Smooth muscle cell (in vitro differentiated cells): ENCODE measurements around the gene GLB1L3. TPM values are rescaled to one million over a fixed set of nuclear protein-coding genes. Genes with fewer than 3 reads are reported as not detected.

ENCODE experiments used
- DNase-seq: peaks from one replicate; lab custom pipeline; 2025; ENCODE audit not compliant: unreplicated experiment; lab: John Stamatoyannopoulos, UW
- H2AFZ ChIP-seq: fragments of 200-600 bp; sonication (generic); 2 replicates; pipeline ENCODE4 v1.6.0; 2016; ENCODE audit warnings: antibody characterized with exemption, low read depth, mild to moderate bottlenecking
- H3F3A ChIP-seq: fragments of 200-600 bp; sonication (generic); 2 replicates; pipeline ENCODE4 v1.6.0; 2017; ENCODE audit warnings: antibody characterized with exemption, low read depth
- H3K27ac ChIP-seq: fragments of 200-600 bp; sonication (generic); 2 replicates; pipeline ENCODE4 v1.5.1; 2016; ENCODE audit warnings: low read depth, mild to moderate bottlenecking
- H3K27me3 ChIP-seq: fragments of 200-600 bp; sonication (generic); 2 replicates; pipeline ENCODE4 v1.6.1; 2016; ENCODE audit warnings: low read depth, mild to moderate bottlenecking
- H3K36me3 ChIP-seq: fragments of 200-600 bp; sonication (generic); 2 replicates; pipeline ENCODE4 v1.5.1; 2016; ENCODE audit warnings: low read depth
- H3K4me1 ChIP-seq: fragments of 200-600 bp; sonication (generic); 2 replicates; pipeline ENCODE4 v1.5.1; 2016; ENCODE audit warnings: low read depth
- H3K4me2 ChIP-seq: fragments of 200-600 bp; sonication (generic); 2 replicates; pipeline ENCODE4 v1.6.0; 2016; ENCODE audit warnings: mild to moderate bottlenecking
- H3K4me3 ChIP-seq: fragments of 200-600 bp; sonication (generic); 2 replicates; pipeline ENCODE4 v1.5.1; 2016; ENCODE audit warnings: mild to moderate bottlenecking
- H3K79me2 ChIP-seq: fragments of 200-600 bp; sonication (generic); 2 replicates; pipeline ENCODE4 v1.6.0; 2016; ENCODE audit warnings: low read depth, mild to moderate bottlenecking
- H3K9ac ChIP-seq: fragments of 200-600 bp; sonication (generic); 2 replicates; pipeline ENCODE4 v1.6.0; 2016; ENCODE audit warnings: low read depth
- H3K9me3 ChIP-seq: fragments of 200-600 bp; sonication (generic); replicated peaks from 2 replicates; pipeline ENCODE4 v1.5.1; 2016; ENCODE audit warnings: low read depth
- H4K20me1 ChIP-seq: fragments of 200-600 bp; sonication (generic); 2 replicates; pipeline ENCODE4 v1.6.0; 2016; ENCODE audit warnings: low read depth
- CTCF ChIP-seq: fragments of 200-600 bp; sonication (generic); IDR thresholded peaks from 2 replicates; pipeline ENCODE4 v1.5.1; 2017; ENCODE audit warnings: borderline replicate concordance, mild to moderate bottlenecking, antibody characterized with exemption; ENCODE audit not compliant: insufficient read depth, poor library complexity, severe bottlenecking
- WGBS: methylation state at CpG from one replicate; pipeline ENCODE4 v1.1.7; 2016; ENCODE audit warnings: low lambda C conversion rate; 5-methylcytosine and 5-hydroxymethylcytosine counted together
- polyA plus RNA-seq: library from polyadenylated mRNA; unstranded; fragments of >200 nt; fragmentation: Nextera tagmentation; extraction: Ambion mirVana; gene quantifications from 2 replicates; pipeline ENCODE4 v1.2.1, GENCODE V29; 2016
- total RNA-seq: library from RNA; depleted of rRNA; stranded (reverse); fragments of >200 nt; gene quantifications from 2 replicates; pipeline ENCODE4 v1.2.3, GENCODE V29; 2014

The GLB1L3 gene
- total and polyA plus RNA-seq, 2 experiments from 2014 or later, result not detected

- Histone ChIP-seq H4K20me1 (no peaks in the 10 kb centered on the region), H3K79me2 (no peaks in the 10 kb centered on the region), H3K4me1 (no peaks in the 10 kb centered on the region), H3K9ac (no peak overlapping the region), H3K4me3 (no peak overlapping the region), H3F3A (no peaks in the 10 kb centered on the region), H3K4me2 (no peak overlapping the region), H3K27ac (no peak overlapping the region), H3K9me3 (no peaks in the 10 kb centered on the region), H2AFZ (no peak overlapping the region), H3K36me3 (no peaks in the 10 kb centered on the region), H3K27me3 (no peaks in the 10 kb centered on the region)
- TF ChIP-seq CTCF, result no peak
- no peak for DNase-seq
- WGBS, result 95% methylated on average over 12 of the region's 12 CpGs
Measured at GRCh38 chr11:134287561-134287960, 11.4 kb downstream of the GLB1L3 start.

- no peak for TF ChIP-seq CTCF
- Histone ChIP-seq H3K79me2 (no peaks in the 10 kb centered on the region), H4K20me1 (no peaks in the 10 kb centered on the region), H2AFZ (no peak overlapping the region), H3K36me3 (no peaks in the 10 kb centered on the region), H3K4me1 (no peaks in the 10 kb centered on the region), H3K9me3 (no peaks in the 10 kb centered on the region), H3K4me2 (no peak overlapping the region), H3K9ac (no peak overlapping the region), H3K27me3 (no peaks in the 10 kb centered on the region), H3K4me3 (no peak overlapping the region), H3F3A (no peaks in the 10 kb centered on the region), H3K27ac (no peak overlapping the region)
- DNase-seq, result no peak
- 98% methylated on average over 13 of the region's 13 CpGs for WGBS
Measured at GRCh38 chr11:134288486-134288885, 12.3 kb downstream of the GLB1L3 start.

- Histone ChIP-seq H3K36me3 (no peaks in the 10 kb centered on the region), H3K4me2 (no peak overlapping the region), H3K4me3 (no peak overlapping the region), H3F3A (no peaks in the 10 kb centered on the region), H4K20me1 (no peaks in the 10 kb centered on the region), H3K9me3 (no peaks in the 10 kb centered on the region), H2AFZ (no peak overlapping the region), H3K79me2 (no peaks in the 10 kb centered on the region), H3K4me1 (no peaks in the 10 kb centered on the region), H3K27ac (no peak overlapping the region), H3K9ac (no peak overlapping the region), H3K27me3 (no peaks in the 10 kb centered on the region)
- 84% methylated on average over 4 of the region's 4 CpGs for WGBS
- no peak for DNase-seq
- no peak for TF ChIP-seq CTCF
Measured at GRCh38 chr11:134289167-134289566, 13.0 kb downstream of the GLB1L3 start.

GRCh38 chr11:134289789-134290188, 13.6 kb downstream of the GLB1L3 start:
- no peaks in the 10 kb centered on the region for H3K4me1 ChIP-seq
- no peak for TF ChIP-seq CTCF
- H3K27ac ChIP-seq, result no peak overlapping the region
- no peak for DNase-seq
- no peak overlapping the region for H3K4me3 ChIP-seq
- no peaks in the 10 kb centered on the region for H4K20me1 ChIP-seq
- H3K4me2 ChIP-seq, result no peak overlapping the region
- no peaks in the 10 kb centered on the region for H3K36me3 ChIP-seq
- no peak overlapping the region for H2AFZ ChIP-seq
- H3K9ac ChIP-seq, result no peak overlapping the region
- no peaks in the 10 kb centered on the region for H3K27me3 ChIP-seq
- no peaks in the 10 kb centered on the region for H3F3A ChIP-seq
- H3K9me3 ChIP-seq, result no peaks in the 10 kb centered on the region
- 85% methylated on average over 12 of the region's 12 CpGs for WGBS
- H3K79me2 ChIP-seq, result no peaks in the 10 kb centered on the region
